Immature natural killer cell (primary cell): ENCODE measurements around the gene ITGB1BP1. TPM values are rescaled to one million over a fixed set of nuclear protein-coding genes. Genes with fewer than 3 reads are reported as not detected.

Experiments
- DNase-seq, 3 donors: peaks; one replicate each; pipeline ENCODE4 v3.0.0; 2022; ENCODE audit warnings: mixed read lengths in 1 of 3
- H3K27ac Mint-ChIP-seq, 6 donors: one replicate each; pipeline ENCODE4 v1.8.0; 2020; ENCODE audit warnings: mixed read lengths in 6 of 6, mild to moderate bottlenecking in 5 of 6, inconsistent platforms in 4 of 6, moderate library complexity in 3 of 6
- H3K27me3 Mint-ChIP-seq, 3 donors: one replicate each; pipeline ENCODE4 v1.8.0; 2020 to 2021; ENCODE audit warnings: low read depth in 3 of 3, mild to moderate bottlenecking in 3 of 3, mixed read lengths in 3 of 3, moderate library complexity in 3 of 3, inconsistent platforms in 1 of 3
- H3K36me3 Mint-ChIP-seq, 3 donors: one replicate each; pipeline ENCODE4 v1.8.0; 2020; ENCODE audit warnings: mixed read lengths in 3 of 3, inconsistent platforms in 2 of 3, mild to moderate bottlenecking in 2 of 3
- H3K4me1 Mint-ChIP-seq, 2 donors: one replicate each; pipeline ENCODE4 v1.8.0; 2020; ENCODE audit warnings: inconsistent platforms in 2 of 2, mild to moderate bottlenecking in 2 of 2, mixed read lengths in 2 of 2, moderate library complexity in 1 of 2
- H3K4me3 Mint-ChIP-seq, 5 donors: one replicate each; pipeline ENCODE4 v1.8.0; 2020; ENCODE audit warnings: mild to moderate bottlenecking in 5 of 5, mixed read lengths in 5 of 5, inconsistent platforms in 3 of 5, moderate library complexity in 3 of 5
- H3K9me3 Mint-ChIP-seq, 6 donors: one replicate each; pipeline ENCODE4 v1.8.0; 2020; ENCODE audit warnings: mild to moderate bottlenecking in 6 of 6, mixed read lengths in 6 of 6, inconsistent platforms in 4 of 6, moderate library complexity in 3 of 6
- polyA plus RNA-seq, 3 donors: library from polyadenylated mRNA; unstranded; fragments of 300-500 nt; fragmentation: Illumina TruSeq; gene quantifications; one replicate each; pipeline ENCODE4 v1.2.3, GENCODE V29; 2021

The ITGB1BP1 gene, protein sequence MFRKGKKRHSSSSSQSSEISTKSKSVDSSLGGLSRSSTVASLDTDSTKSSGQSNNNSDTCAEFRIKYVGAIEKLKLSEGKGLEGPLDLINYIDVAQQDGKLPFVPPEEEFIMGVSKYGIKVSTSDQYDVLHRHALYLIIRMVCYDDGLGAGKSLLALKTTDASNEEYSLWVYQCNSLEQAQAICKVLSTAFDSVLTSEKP
- polyA plus RNA-seq = 100 to 1,000 TPM; 157 to 212 (median 204) TPM

GRCh38 chr2:9423100-9423921, at the start of gene ITGB1BP1, which contains the start of gene CPSF3:
ITGB1BP1 (minus strand) TSS chr2:9423528; CDS start chr2:9418697, 4,831 bp downstream.
CPSF3 (plus strand) TSS chr2:9423654; CDS start chr2:9423774, 120 bp downstream.
- H3K4me1 Mint-ChIP-seq = peaks cover 33 to 40% of the 10 kb centered on the region in 2 donors
- peaks cover 2 to 9% (median 8%) of the 10 kb centered on the region in 3 donors for H3K27me3 Mint-ChIP-seq
- peak within 1 kb of the TSS in 2 of 5 donors; percentile 89 to 92 for H3K4me3 Mint-ChIP-seq
- H3K27ac Mint-ChIP-seq = peak within 1 kb of the TSS in 5 of 6 donors; percentile 86 to 92 (median 90)
- peak; percentile 98 for DNase-seq
- peaks cover 0 to 2% (median 0%) of the 10 kb centered on the region in 3 donors for H3K36me3 Mint-ChIP-seq
- H3K9me3 Mint-ChIP-seq = no peaks in the 10 kb centered on the region

DNA sequence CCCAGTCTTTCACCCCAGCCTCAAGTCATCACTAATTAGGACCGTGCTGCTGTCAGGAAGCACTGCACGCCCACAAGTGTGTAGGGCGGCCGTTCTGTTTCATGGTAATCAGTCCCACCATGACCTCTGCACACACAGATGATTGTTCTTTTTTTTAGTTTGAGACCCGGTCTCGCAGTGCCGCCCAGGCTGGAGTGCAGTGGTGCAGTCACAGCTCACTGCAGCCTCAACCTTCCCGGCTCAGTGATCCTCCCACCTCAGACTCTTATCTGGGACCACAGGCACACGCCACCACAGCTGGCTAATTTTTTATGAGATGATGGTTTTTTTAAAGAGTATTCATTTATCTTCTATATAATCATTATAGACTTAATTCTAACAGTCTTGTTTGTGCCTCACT, 49.2 kb upstream of the ITGB1BP1 start:
- peaks cover 34 to 40% of the 10 kb centered on the region in 2 donors for H3K4me1 Mint-ChIP-seq
- no peak for DNase-seq
- H3K4me3 Mint-ChIP-seq = peak overlapping the region; percentile 28 to 88 (median 79)
- peak overlapping the region in 3 of 6 donors; percentile 76 to 95 (median 91) for H3K27ac Mint-ChIP-seq
- H3K27me3 Mint-ChIP-seq = peaks cover 0 to 12% (median 0%) of the 10 kb centered on the region in 3 donors
- no peaks in the 10 kb centered on the region for H3K9me3 Mint-ChIP-seq
- H3K36me3 Mint-ChIP-seq = peaks cover 0 to 16% (median 5%) of the 10 kb centered on the region in 3 donors

- Mint-ChIP-seq H3K27me3 (peaks cover 0 to 12% (median 0%) of the 10 kb centered on the region in 3 donors), H3K4me3 (no peak overlapping the region), H3K27ac (no peak overlapping the region), H3K36me3 (peaks cover 0 to 21% (median 5%) of the 10 kb centered on the region in 3 donors), H3K9me3 (no peaks in the 10 kb centered on the region), H3K4me1 (peaks cover 24 to 27% of the 10 kb centered on the region in 2 donors)
- DNase-seq = no peak
These were observed 47.9 kb upstream of the ITGB1BP1 start for GRCh38 chr2:9471206-9471605.

GRCh38 chr2:9467687-9468086, 44.4 kb upstream of the ITGB1BP1 start:
- peaks cover 0 to 22% (median 13%) of the 10 kb centered on the region in 3 donors for H3K36me3 Mint-ChIP-seq
- DNase-seq = no peak
- H3K9me3 Mint-ChIP-seq = no peaks in the 10 kb centered on the region
- H3K27ac Mint-ChIP-seq = no peak overlapping the region
- H3K27me3 Mint-ChIP-seq = no peaks in the 10 kb centered on the region
- H3K4me1 Mint-ChIP-seq = peaks cover 11 to 13% of the 10 kb centered on the region in 2 donors
- no peak overlapping the region for H3K4me3 Mint-ChIP-seq

DNA sequence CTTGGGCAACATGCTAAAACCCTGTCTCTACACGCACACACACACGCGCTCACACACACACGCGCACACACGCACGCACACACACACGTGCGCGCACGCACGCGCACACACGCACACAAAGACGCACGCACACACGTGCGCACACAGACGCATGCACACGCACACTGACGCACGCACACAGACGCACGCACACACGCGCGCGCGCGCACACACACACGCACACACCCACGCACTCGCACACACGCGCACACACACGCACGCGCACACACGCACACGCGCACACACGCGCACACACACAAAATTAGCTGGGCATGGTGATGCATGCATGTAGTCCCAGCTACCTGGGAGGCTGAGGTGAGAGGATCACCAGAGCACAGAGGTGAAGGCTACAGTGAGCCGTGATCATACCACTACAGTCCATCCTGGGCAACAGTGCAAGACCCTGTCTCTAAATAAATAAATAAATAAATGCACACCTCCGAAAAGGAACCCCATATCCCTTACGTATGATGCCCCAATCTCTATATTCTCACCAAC, 42.9 kb upstream of the ITGB1BP1 start:
- Mint-ChIP-seq H3K4me3 (no peak overlapping the region), H3K9me3 (no peaks in the 10 kb centered on the region), H3K4me1 (peaks cover 11 to 13% of the 10 kb centered on the region in 2 donors), H3K27ac (peak overlapping the region in 3 of 6 donors; percentile 27 to 71 (median 30)), H3K36me3 (peaks cover 0 to 21% (median 8%) of the 10 kb centered on the region in 3 donors), H3K27me3 (no peaks in the 10 kb centered on the region)
- no peak for DNase-seq

- Mint-ChIP-seq H3K4me3 (no peak overlapping the region), H3K4me1 (peaks cover 11 to 13% of the 10 kb centered on the region in 2 donors), H3K27me3 (peaks cover 0 to 1% (median 0%) of the 10 kb centered on the region in 3 donors), H3K9me3 (no peaks in the 10 kb centered on the region), H3K27ac (no peak overlapping the region), H3K36me3 (peaks cover 6 to 28% (median 14%) of the 10 kb centered on the region in 3 donors)
- no peak for DNase-seq
These were observed 41.8 kb upstream of the ITGB1BP1 start for GRCh38 chr2:9465170-9465569.

- Mint-ChIP-seq H3K4me3 (peak overlapping the region in 1 of 5 donors; percentile 6), H3K4me1 (peaks cover 11 to 13% of the 10 kb centered on the region in 2 donors), H3K9me3 (no peaks in the 10 kb centered on the region), H3K36me3 (peaks cover 10 to 33% (median 18%) of the 10 kb centered on the region in 3 donors), H3K27ac (peak overlapping the region; percentile 18 to 86 (median 73)), H3K27me3 (peaks cover 0 to 1% (median 0%) of the 10 kb centered on the region in 3 donors)
- DNase-seq = peak in 1 of 3 donors; percentile 52
These were observed 40.3 kb upstream of the ITGB1BP1 start for GRCh38 chr2:9463698-9464034.

GRCh38 chr2:9462886-9463697, 39.8 kb upstream of the ITGB1BP1 start:
- Mint-ChIP-seq H3K27me3 (peaks cover 0 to 1% (median 0%) of the 10 kb centered on the region in 3 donors), H3K36me3 (peaks cover 10 to 33% (median 18%) of the 10 kb centered on the region in 3 donors), H3K4me1 (peaks cover 11 to 13% of the 10 kb centered on the region in 2 donors), H3K27ac (peak overlapping the region; percentile 6 to 86 (median 68)), H3K9me3 (no peaks in the 10 kb centered on the region), H3K4me3 (peak overlapping the region in 2 of 5 donors; percentile 6 to 18)
- DNase-seq = no peak

- Mint-ChIP-seq H3K27me3 (peaks cover 0 to 1% (median 0%) of the 10 kb centered on the region in 3 donors), H3K4me3 (no peak overlapping the region), H3K9me3 (no peaks in the 10 kb centered on the region), H3K4me1 (peaks cover 11 to 13% of the 10 kb centered on the region in 2 donors), H3K27ac (peak overlapping the region in 1 of 6 donors; percentile 43), H3K36me3 (peaks cover 10 to 36% (median 18%) of the 10 kb centered on the region in 3 donors)
- DNase-seq = no peak
These were observed 39.0 kb upstream of the ITGB1BP1 start for GRCh38 chr2:9462313-9462712.

DNA sequence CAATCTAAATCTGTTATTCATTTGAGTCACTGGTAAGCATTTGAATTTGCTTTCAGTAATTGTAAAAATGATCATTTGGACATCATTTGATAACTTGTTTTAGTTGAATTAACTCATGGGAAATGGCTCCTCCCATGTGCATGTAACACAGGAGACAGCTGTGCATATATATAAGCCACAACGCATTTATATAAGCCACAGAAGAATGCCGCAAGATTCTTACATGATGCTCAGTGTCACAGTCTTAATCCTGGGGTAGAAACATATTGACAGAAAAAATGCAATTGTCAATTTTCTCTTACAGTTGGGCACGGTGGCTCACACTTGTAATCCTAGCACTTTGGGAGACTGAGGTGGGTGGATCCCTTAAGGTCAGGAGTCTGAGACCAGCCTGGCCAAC, 37.8 kb upstream of the ITGB1BP1 start:
- Mint-ChIP-seq H3K36me3 (peaks cover 20 to 44% (median 28%) of the 10 kb centered on the region in 3 donors), H3K4me3 (no peak overlapping the region), H3K27ac (no peak overlapping the region), H3K4me1 (peaks cover 11 to 13% of the 10 kb centered on the region in 2 donors), H3K27me3 (peaks cover 0 to 1% (median 0%) of the 10 kb centered on the region in 3 donors), H3K9me3 (no peaks in the 10 kb centered on the region)
- DNase-seq = no peak

- peaks cover 21 to 42% (median 26%) of the 10 kb centered on the region in 3 donors for H3K36me3 Mint-ChIP-seq
- H3K4me1 Mint-ChIP-seq = peaks cover 11 to 13% of the 10 kb centered on the region in 2 donors
- H3K27me3 Mint-ChIP-seq = peaks cover 0 to 1% (median 0%) of the 10 kb centered on the region in 3 donors
- no peak overlapping the region for H3K27ac Mint-ChIP-seq
- H3K9me3 Mint-ChIP-seq = no peaks in the 10 kb centered on the region
- H3K4me3 Mint-ChIP-seq = no peak overlapping the region
- DNase-seq = no peak
These were observed 37.2 kb upstream of the ITGB1BP1 start for GRCh38 chr2:9460441-9461017.

- no peaks in the 10 kb centered on the region for H3K9me3 Mint-ChIP-seq
These were observed 27.9 kb upstream of the ITGB1BP1 start for GRCh38 chr2:9451231-9451630.

More at GRCh38 chr2:9451231-9451630, 27.9 kb upstream of the ITGB1BP1 start:
- Mint-ChIP-seq H3K27ac (no peak overlapping the region), H3K4me1 (no peaks in the 10 kb centered on the region), H3K27me3 (no peaks in the 10 kb centered on the region), H3K36me3 (peaks cover 25 to 43% (median 31%) of the 10 kb centered on the region in 3 donors), H3K4me3 (no peak overlapping the region)
- DNase-seq = no peak
